Heart right ventricle (tissue), 16 donors: ENCODE results near the gene SSB. TPM values are rescaled to one million over a fixed set of nuclear protein-coding genes. Genes with fewer than 3 reads are reported as not detected.
A peak's percentile ranks its signal among the peaks of the same experiment; 100 is the strongest.

ENCODE experiments used
- ATAC-seq, 8 donors: fragments of 200-7000 bp; cut with Tn5 transposase; one replicate each; pipeline ENCODE4 v1.9.1; 2020; ENCODE audit warnings: mild to moderate bottlenecking in 8 of 8, moderate library complexity in 8 of 8, moderate number of reproducible peaks in 1 of 8
- DNase-seq, 2 donors: peaks; one replicate each; pipeline ENCODE4 v3.0.0-alpha.2; 2020
- H3K27ac ChIP-seq, 10 donors: fragments of 200-600 bp; sonication (generic) in 2 of 10; one replicate each; pipeline versions ENCODE4 v1.5.0 to v1.8.0; 2020 to 2022; ENCODE audit warnings: mild to moderate bottlenecking in 3 of 10
- H3K27me3 ChIP-seq, 7 donors: fragments of 200-600 bp; one replicate each; pipeline ENCODE4 v1.8.0; 2021 to 2022; ENCODE audit warnings: mild to moderate bottlenecking in 2 of 7
- H3K36me3 ChIP-seq, 9 donors: fragments of 200-600 bp; sonication (generic) in 1 of 9; one replicate each; pipeline versions ENCODE4 v1.5.0 to v1.8.0; 2020 to 2022; ENCODE audit warnings: mild to moderate bottlenecking in 2 of 9
- H3K4me1 ChIP-seq, 9 donors: fragments of 200-600 bp; sonication (generic) in 1 of 9; one replicate each; pipeline versions ENCODE4 v1.5.0 to v1.8.0; 2020 to 2022; ENCODE audit warnings: mild to moderate bottlenecking in 4 of 9
- H3K4me3 ChIP-seq, 10 donors: fragments of 200-600 bp; sonication (generic) in 2 of 10; one replicate each; pipeline versions ENCODE4 v1.5.0 to v1.8.0; 2020 to 2022; ENCODE audit warnings: mild to moderate bottlenecking in 7 of 10, moderate library complexity in 2 of 10
- H3K9me3 ChIP-seq, 11 donors: fragments of 200-600 bp in 10 of 11; sonication (generic) in 2 of 11; one replicate each; pipeline versions ENCODE4 v1.5.0 to v1.8.0; 2013 to 2022; ENCODE audit warnings: mild to moderate bottlenecking in 2 of 11, control low read depth in 1 of 11, moderate library complexity in 1 of 11
- WGBS, 2 donors: extraction: QIAGEN DNeasy Blood & Tissue Kit; methylation state at CpG; one replicate each; pipeline ENCODE4 v1.1.7; 2013; ENCODE audit warnings: inconsistent platforms in 1 of 2; 5-methylcytosine and 5-hydroxymethylcytosine counted together
- intact Hi-C, 10 donors: fragments of 100-400 bp; cut with DNase I; formaldehyde crosslinking; loops; one replicate each; pipeline versions ENCODE4 v1.11.1 to v1.14.2; 2022
- polyA plus RNA-seq, 2 donors: library from polyadenylated mRNA; stranded (reverse); fragments of 200-250 nt; gene quantifications; one replicate each; pipeline ENCODE4 v1.2.3, GENCODE V29; 2013
- total RNA-seq, 10 donors: library from RNA; stranded (reverse); fragmentation: NEBNext Ultra II Directional in 3 of 10; extraction: Animal tissue kit (Norgen Biotek cat#: 25700) in 3 of 10; gene quantifications; one replicate each; pipeline versions ENCODE4 v1.2.1 to v1.2.4, GENCODE V29; 2021 to 2023
- TF ChIP-seq, protein P1 (sequence below), 9 donors: fragments of 200-600 bp; sonication (generic) in 2 of 9; IDR thresholded peaks; one replicate each; pipeline versions ENCODE4 v1.5.0 to v1.8.0; 2021 to 2022; ENCODE audit warnings: antibody characterized with exemption in 9 of 9, mild to moderate bottlenecking in 5 of 9, moderate library complexity in 1 of 9
- donor health status: Arrhythmogenic right ventricular cardiomyopathy.
- donor health status: ischemic (EF 13 %, LVEDD 7.1; RV severe dilation, severe dysfunction).
- donor health status: healthy with polysubstance abuse.
- donor health status: DM: no; HTN: yes; CAD: no.
- donor health status: DM: no; HTN: no; CAD: no.
- donor health status: ischemic (EF 25% LVEDD 6.9; RV normal size, moderate dysfunction).
- donor health status: ischemic (EF 25% LVEDD 5.7; RV mildly dilated, moderate dysfunction).
- donor health status: healthy.
- donor health status: DM: yes; HTN: yes; CAD: no.
- donor health status: Ischemic cardiomyopathy.
- donor health status: ischemic (EF 35%, LVEDD 5.7; RV mildly dilated, moderate dysfunction).
- donor health status: nonischemic (EF 11% LVEDD 7.7; RV severe dilation, severe dysfunction).
- donor health status: DM: yes; HTN: yes; CAD: no.
- donor health status: PGD.
- donor health status: ischemic (EF 29% LVEDD 5.4; RV normal size, mild dysfunction).
- donor health status: nonischemic (EF 23%, LVEDD 6.1; RV moderate dilation, normal function).

SSB gene
- total and polyA plus RNA-seq, 12 donors, result 44.3 to 69.6 (median 55.3) TPM

DNA sequence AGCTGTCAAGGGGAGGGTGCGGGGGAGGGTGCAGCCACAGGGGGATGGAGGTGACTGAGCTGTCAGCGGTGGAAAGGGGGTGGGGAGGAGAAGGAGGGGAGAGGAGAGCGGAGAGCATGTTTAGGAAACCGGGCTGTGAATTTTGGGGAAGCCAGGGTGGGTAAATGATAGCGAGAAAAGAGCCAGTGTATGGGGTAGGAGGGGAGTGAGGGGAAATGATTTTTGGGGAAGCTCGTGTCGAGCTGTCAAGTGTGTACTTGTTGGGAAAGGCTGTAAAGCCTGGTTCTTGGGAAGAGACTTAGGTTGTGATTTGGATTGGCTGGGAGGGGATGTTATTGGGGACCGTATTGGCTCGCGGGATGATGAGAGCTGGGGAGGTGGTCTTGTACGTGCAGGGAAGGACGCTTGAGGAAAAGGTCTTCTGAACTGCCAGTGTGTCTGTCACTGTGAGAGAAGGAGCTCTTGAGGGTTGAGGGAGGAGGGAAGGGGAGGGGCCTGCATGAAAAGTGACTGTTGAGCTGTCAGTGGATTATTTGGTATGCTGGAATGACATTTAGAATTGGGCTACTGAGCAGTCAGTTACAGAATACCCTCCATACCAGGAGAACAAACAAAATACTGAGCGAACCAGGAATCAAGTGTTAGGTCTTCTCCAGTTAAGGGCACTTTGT lies 29.6 kb downstream of the SSB start:
- Histone ChIP-seq H3K27me3 (no peaks in the 10 kb centered on the region), H3K9me3 (no peaks in the 10 kb centered on the region), H3K4me1 (peaks cover 5 to 74% (median 57%) of the 10 kb centered on the region in 9 donors), H3K4me3 (peak overlapping the region; percentile 74 to 94 (median 90)), H3K27ac (peak overlapping the region; percentile 88 to 99 (median 92)), H3K36me3 (peaks cover 0 to 3% (median 0%) of the 10 kb centered on the region in 9 donors)
- WGBS, 2 donors, result 1 to 2% methylated on average over 13 of the region's 13 CpGs
- DNase-seq (peak in 1 of 2 donors; percentile 55), ATAC-seq (peak; percentile 16 to 78 (median 63))
- TF ChIP-seq, protein P1, sequence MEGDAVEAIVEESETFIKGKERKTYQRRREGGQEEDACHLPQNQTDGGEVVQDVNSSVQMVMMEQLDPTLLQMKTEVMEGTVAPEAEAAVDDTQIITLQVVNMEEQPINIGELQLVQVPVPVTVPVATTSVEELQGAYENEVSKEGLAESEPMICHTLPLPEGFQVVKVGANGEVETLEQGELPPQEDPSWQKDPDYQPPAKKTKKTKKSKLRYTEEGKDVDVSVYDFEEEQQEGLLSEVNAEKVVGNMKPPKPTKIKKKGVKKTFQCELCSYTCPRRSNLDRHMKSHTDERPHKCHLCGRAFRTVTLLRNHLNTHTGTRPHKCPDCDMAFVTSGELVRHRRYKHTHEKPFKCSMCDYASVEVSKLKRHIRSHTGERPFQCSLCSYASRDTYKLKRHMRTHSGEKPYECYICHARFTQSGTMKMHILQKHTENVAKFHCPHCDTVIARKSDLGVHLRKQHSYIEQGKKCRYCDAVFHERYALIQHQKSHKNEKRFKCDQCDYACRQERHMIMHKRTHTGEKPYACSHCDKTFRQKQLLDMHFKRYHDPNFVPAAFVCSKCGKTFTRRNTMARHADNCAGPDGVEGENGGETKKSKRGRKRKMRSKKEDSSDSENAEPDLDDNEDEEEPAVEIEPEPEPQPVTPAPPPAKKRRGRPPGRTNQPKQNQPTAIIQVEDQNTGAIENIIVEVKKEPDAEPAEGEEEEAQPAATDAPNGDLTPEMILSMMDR (IDR thresholded peaks at IDR 0.05), result no peak
- intact Hi-C loops, result loop anchor here in 8 of 10 donors (5.0 to 10.0 kb wide), 5 partner anchors 47 to 187 kb away; no protein-coding TSS in a partner anchor

DNA sequence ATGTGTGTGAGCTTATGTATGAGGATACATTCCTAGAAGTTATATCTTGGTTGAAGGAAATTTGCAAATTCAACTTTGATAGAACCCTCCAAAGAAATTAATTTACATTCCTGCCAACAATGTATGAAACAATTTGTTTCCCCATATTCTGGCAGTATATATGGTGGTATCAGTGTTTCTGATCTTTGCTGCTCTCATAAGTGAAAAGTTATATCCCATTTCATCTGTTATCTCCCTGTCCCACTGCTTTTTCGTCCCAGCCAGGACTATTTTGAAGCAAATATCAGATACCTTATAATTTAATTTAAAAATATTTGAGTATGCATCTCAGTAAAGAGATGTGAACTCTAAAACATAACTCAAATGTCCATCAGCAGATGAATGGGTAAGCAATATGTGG lies 35.7 kb downstream of the SSB start:
- TF ChIP-seq, protein P1 (IDR thresholded peaks at IDR 0.05), result no peak
- intact Hi-C loops, result no loop called here
- H3K9me3 ChIP-seq, result no peaks in the 10 kb centered on the region
- H3K4me1 ChIP-seq, result peaks cover under 1 to 89% (median 57%) of the 10 kb centered on the region in 9 donors
- 52 to 57% methylated on average over 1 of the region's 1 CpG for WGBS, 2 donors
- H3K27ac ChIP-seq, result no peak overlapping the region
- H3K27me3 ChIP-seq, result no peaks in the 10 kb centered on the region
- no peak for ATAC-seq
- DNase-seq, result no peak
- no peak overlapping the region for H3K4me3 ChIP-seq
- peaks cover 0 to 3% (median 0%) of the 10 kb centered on the region in 9 donors for H3K36me3 ChIP-seq

DNA sequence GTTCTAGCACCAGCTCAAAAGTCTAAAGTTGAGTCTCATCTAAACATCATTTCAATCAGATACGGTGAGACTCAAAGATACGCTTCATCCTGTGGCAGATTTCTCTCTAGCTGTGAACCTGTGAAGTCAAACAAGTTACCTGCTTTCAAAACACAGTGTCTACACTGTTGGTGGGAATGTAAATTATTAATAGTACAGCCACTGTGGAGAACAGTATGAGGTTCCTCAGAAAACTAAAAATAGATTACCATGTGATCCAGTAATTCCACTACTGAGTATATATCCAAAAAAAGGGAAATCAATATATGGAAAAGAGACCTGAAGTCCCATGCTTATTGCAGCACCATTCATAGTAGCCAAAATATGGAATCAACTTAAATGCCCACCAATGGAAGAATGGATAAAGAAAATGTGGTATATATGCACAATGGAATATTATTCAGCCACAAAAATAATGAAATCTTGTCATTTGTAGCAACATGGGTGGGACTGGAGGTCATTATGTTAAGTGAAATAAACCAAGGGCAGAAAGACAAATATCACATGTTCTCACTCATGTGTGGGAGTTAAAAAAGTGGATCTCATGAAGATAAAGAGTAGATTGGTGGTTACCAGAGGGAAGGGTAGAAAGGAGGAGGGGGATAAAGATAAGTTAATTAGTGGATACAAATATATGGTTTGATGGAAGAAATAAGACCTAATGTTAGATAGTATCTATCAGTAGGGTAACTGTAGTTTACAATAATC lies 40.2 kb downstream of the SSB start:
- Histone ChIP-seq H3K9me3 (no peaks in the 10 kb centered on the region), H3K27ac (peak overlapping the region in 5 of 10 donors; percentile 10 to 72 (median 44)), H3K4me1 (peaks cover 10 to 71% (median 50%) of the 10 kb centered on the region in 9 donors), H3K27me3 (no peaks in the 10 kb centered on the region), H3K36me3 (peaks cover 0 to 15% (median 0%) of the 10 kb centered on the region in 9 donors), H3K4me3 (no peak overlapping the region)
- DNase-seq (no peak), ATAC-seq (peak in 7 of 8 donors; percentile 49 to 82 (median 64))
- TF ChIP-seq, protein P1 (IDR thresholded peaks at IDR 0.05), result no peak
- WGBS, 2 donors, result 63 to 78% methylated on average over 2 of the region's 2 CpGs
- intact Hi-C loops, result no loop called here

DNA sequence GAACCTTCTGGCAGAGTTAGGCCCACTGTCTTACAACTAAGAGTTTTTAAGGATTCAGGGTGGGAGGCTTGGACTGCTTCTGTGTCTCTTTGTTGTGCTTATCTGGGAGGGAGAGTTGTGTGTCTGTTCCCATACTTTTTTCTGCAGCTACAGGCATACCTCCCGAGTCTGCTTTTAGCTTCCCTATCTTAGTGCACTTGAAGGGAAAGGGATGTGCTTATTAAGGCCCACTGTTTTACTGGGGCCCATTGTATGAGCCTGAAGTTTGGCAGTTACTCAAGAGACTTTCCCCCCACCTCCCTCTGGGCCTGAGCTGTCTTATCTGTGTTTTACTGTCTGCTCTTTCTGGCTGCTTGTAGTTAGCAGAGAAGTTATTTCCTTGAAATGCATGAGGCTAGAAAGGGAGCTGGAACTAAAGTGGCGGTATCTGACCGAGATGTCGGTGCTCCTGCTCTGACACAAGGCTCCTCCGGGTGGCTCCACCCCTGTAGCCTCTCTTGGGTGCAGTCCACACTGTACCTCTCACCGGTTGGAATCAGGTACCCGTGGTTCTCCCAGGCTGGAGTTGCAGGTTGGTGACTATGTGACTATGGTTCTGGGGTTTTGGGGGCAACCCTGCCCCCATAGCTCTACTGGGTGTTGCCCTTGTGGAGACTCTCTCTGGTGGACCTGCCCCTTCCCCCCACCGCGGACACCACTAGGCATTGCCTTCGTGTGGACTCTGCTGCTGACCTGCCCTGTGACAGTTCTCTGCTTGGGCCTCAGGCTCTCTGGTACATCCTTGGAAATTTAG lies 41.5 kb downstream of the SSB start:
- Histone ChIP-seq H3K4me3 (peak overlapping the region in 4 of 10 donors; percentile 4 to 15 (median 6)), H3K27me3 (no peaks in the 10 kb centered on the region), H3K27ac (peak overlapping the region in 9 of 10 donors; percentile 26 to 72 (median 51)), H3K9me3 (no peaks in the 10 kb centered on the region), H3K4me1 (peaks cover 10 to 64% (median 43%) of the 10 kb centered on the region in 9 donors), H3K36me3 (peaks cover 0 to 15% (median 0%) of the 10 kb centered on the region in 9 donors)
- ATAC-seq (peak; percentile 35 to 79 (median 68)), DNase-seq (peak in 1 of 2 donors; percentile 36)
- intact Hi-C loops, result no loop called here
- WGBS, 2 donors, result 27 to 28% methylated on average over 10 of the region's 10 CpGs
- TF ChIP-seq, protein P1 (IDR thresholded peaks at IDR 0.05), result no peak
